HEK293T (cell line): ENCODE data around the gene CBLB.

Source experiments
- CTCF ChIA-PET: fragments of 350-600 bp; formaldehyde crosslinking; extraction: SDS; loops from one replicate; lab custom pipeline; 2021; ENCODE audit warnings: antibody characterized with exemption, inconsistent platforms; lab: Yijun Ruan, JAX
- POLR2A ChIA-PET: fragments of 350-600 bp; formaldehyde crosslinking; extraction: SDS; loops from one replicate; lab custom pipeline; 2020; ENCODE audit warnings: antibody characterized with exemption, inconsistent platforms; lab: Yijun Ruan, JAX
- DNase-seq: peaks from one replicate; pipeline ENCODE4 v3.0.0; 2012; ENCODE audit warnings: mixed read lengths; ENCODE audit errors: extremely low spot score
- ARNT ChIP-seq: fragments of 450-650 bp; IDR thresholded peaks from 2 replicates; pipeline ENCODE4 v1.6.1; 2017; ENCODE audit warnings: mild to moderate bottlenecking
- BHLHE40 ChIP-seq: fragments of 450-650 bp; IDR thresholded peaks from 2 replicates; pipeline ENCODE4 v1.6.1; 2016; ENCODE audit warnings: mild to moderate bottlenecking, moderate library complexity, borderline replicate concordance
- CTBP1 ChIP-seq: fragments of 450-650 bp; IDR thresholded peaks from 2 replicates; pipeline ENCODE4 v1.6.1; 2016; ENCODE audit warnings: borderline replicate concordance
- ELF4 ChIP-seq: fragments of 450-650 bp; IDR thresholded peaks from 2 replicates; pipeline ENCODE4 v1.6.1; 2017; ENCODE audit warnings: antibody characterized with exemption
- FOXA1 ChIP-seq: fragments of 450-650 bp; IDR thresholded peaks from 2 replicates; pipeline ENCODE4 v1.6.1; 2016; ENCODE audit warnings: mild to moderate bottlenecking
- FOXK2 ChIP-seq: fragments of 450-650 bp; IDR thresholded peaks from 2 replicates; pipeline ENCODE4 v1.6.1; 2016; ENCODE audit warnings: mild to moderate bottlenecking
- FOXM1 ChIP-seq: fragments of 450-650 bp; IDR thresholded peaks from 2 replicates; pipeline ENCODE4 v1.6.1; 2017; ENCODE audit warnings: mild to moderate bottlenecking, borderline replicate concordance
- HDGF ChIP-seq: fragments of 450-650 bp; IDR thresholded peaks from 2 replicates; pipeline ENCODE4 v1.6.1; 2017; ENCODE audit warnings: antibody characterized with exemption, borderline replicate concordance
- L3MBTL2 ChIP-seq: fragments of 450-650 bp; conservative IDR thresholded peaks from 2 replicates; pipeline ENCODE4 v1.6.1; 2016; ENCODE audit warnings: mild to moderate bottlenecking
- LEF1 ChIP-seq: fragments of 450-650 bp; IDR thresholded peaks from 2 replicates; pipeline ENCODE4 v1.6.1; 2017; ENCODE audit warnings: mild to moderate bottlenecking, borderline replicate concordance
- NFRKB ChIP-seq: fragments of 450-650 bp; IDR thresholded peaks from 2 replicates; pipeline ENCODE4 v1.6.1; 2016; ENCODE audit warnings: mild to moderate bottlenecking, moderate library complexity
- SP1 ChIP-seq: fragments of 450-650 bp; IDR thresholded peaks from 2 replicates; pipeline ENCODE4 v1.6.1; 2017
- SUZ12 ChIP-seq: fragments of 450-650 bp; IDR thresholded peaks from 2 replicates; pipeline ENCODE4 v1.6.1; 2016; ENCODE audit warnings: mild to moderate bottlenecking
- TARDBP ChIP-seq: fragments of 450-650 bp; IDR thresholded peaks from 2 replicates; pipeline ENCODE4 v1.6.1; 2016
- ZNF384 ChIP-seq: fragments of 450-650 bp; IDR thresholded peaks from 2 replicates; pipeline ENCODE4 v1.6.1; 2016
- TF ChIP-seq, protein P1 (sequence below): fragments of 450-650 bp; IDR thresholded peaks from 2 replicates; pipeline ENCODE4 v1.6.1; 2016

CBLB gene

DNA sequence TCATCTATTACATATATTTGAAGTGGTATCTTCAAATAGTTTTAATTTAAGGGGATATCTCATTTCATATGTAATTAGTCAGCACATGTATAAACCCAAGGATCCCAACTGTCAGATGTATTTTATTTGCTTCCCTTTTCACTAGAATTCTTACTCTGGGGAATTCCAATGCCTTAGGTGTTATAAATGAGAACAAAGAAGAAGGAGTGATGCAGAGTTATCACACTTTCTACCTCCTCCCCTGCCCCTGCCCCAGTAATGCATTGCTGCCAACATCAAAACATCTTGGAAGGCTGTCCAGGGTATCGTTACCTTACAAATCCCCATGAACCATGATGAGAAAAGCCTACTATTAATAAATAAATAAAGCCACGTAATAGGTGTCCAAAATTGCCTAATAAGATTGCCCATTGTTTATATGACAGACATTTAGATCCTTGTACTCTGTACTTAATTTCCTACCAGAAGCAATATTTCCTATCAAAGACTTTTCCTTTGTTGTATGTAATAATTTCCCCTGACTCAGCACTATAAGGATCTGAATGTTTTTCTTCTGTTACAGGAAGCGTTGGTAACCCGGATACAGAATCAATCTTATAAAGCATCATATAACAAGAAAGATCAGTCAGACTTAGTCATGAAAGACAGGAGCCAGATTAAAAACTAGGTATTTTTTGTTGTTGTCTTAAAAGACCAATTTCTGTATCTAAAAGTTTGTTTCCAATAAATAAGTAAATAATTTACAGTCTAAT lies 38.8 kb downstream of the CBLB start:
- ChIA-PET POLR2A (no interaction called here), CTCF (no interaction called here)
- TF ChIP-seq FOXK2 (no peak), L3MBTL2 (no peak), SUZ12 (no peak), ARNT (no peak), FOXA1 (no peak), LEF1 (no peak), BHLHE40 (no peak), HDGF (no peak), SP1 (no peak), ZNF384 (no peak), NFRKB (no peak), TARDBP (no peak), ELF4 (no peak)
- TF ChIP-seq, protein P1, sequence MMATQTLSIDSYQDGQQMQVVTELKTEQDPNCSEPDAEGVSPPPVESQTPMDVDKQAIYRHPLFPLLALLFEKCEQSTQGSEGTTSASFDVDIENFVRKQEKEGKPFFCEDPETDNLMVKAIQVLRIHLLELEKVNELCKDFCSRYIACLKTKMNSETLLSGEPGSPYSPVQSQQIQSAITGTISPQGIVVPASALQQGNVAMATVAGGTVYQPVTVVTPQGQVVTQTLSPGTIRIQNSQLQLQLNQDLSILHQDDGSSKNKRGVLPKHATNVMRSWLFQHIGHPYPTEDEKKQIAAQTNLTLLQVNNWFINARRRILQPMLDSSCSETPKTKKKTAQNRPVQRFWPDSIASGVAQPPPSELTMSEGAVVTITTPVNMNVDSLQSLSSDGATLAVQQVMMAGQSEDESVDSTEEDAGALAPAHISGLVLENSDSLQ, result no peak
- no peak for DNase-seq

DNA sequence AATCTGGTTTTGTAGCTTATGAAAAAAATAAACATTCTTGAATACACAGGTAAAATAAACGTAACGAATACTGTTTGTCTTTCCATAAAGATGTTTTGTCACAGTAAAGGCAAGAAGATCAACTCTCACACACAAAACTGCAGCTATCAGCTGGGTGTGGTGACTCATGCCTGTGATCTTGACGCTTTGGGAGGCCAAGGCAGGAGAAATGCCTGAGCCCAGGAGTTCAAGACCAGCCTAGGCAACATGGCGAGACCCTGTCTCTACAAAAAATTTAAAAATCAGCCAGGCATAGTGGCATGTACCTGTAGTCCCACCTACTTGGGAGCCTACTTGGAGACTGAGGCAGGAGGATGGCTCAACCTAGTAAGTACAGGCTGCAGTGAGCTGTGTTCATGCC lies 39.6 kb downstream of the CBLB start:
- no peak for DNase-seq
- ChIA-PET CTCF (interaction anchor here (0.7 to 0.8 kb wide), 3 partner anchors 20 to 677 kb away, joined by 3 to 4 read pairs (median 3); no protein-coding TSS in a partner anchor), POLR2A (no interaction called here)
- TF ChIP-seq SUZ12 (no peak), CTBP1 (no peak), BHLHE40 (no peak), ZNF384 (no peak), NFRKB (no peak)

DNA sequence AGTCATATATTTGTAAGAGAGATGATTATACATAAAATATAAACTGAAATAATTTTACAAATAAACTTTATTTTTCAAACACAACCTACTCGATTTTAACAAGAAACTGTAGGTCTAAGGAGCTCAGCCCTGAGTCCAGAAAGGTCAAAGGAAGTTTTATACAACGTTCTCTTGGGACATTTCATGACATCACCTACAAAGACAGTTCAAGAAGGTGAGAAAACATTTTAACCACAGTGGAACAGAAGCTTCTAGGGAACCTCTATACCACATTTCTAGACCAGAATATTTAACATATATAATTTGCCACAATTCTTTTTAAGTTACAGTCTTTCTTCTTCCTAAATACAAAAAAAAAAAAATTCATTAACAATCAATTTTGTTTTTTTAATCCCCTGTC lies 40.1 kb downstream of the CBLB start:
- no peak for TF ChIP-seq FOXA1
- no peak for TF ChIP-seq SP1
- no peak for TF ChIP-seq HDGF
- POLR2A ChIA-PET, result no interaction called here
- CTCF ChIA-PET, result interaction anchor here (0.7 to 0.8 kb wide), 3 partner anchors 20 to 677 kb away, joined by 3 to 4 read pairs (median 3); no protein-coding TSS in a partner anchor
- no peak for DNase-seq

DNA sequence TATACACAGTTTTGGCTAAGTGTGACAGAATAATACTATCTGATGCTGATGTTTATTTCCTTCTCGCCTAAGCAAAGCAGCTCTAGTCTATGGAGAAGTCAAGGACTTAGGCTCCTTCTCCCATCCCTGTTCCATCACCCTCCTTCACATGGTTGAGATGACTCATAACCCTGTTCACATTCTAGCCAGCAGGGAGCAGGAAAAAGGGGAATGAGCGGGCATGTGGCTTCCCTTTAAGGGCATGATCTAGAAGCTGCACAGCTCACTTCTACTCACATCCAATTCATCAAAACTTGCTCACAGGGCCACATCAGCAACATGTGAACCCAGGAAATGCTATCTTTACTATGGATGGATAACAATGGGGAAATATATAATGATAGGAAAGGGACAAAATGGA lies 40.9 kb downstream of the CBLB start:
- POLR2A ChIA-PET, result no interaction called here
- peak; percentile 40 for DNase-seq
- no peak for TF ChIP-seq L3MBTL2
- no peak for TF ChIP-seq HDGF
- no peak for TF ChIP-seq ELF4
- TF ChIP-seq SUZ12, result no peak
- TF ChIP-seq TARDBP, result no peak
- TF ChIP-seq FOXM1, result no peak
- TF ChIP-seq FOXK2, result no peak
- TF ChIP-seq FOXA1, result no peak
- TF ChIP-seq, protein P1, result no peak
- TF ChIP-seq LEF1, result no peak
- no peak for TF ChIP-seq BHLHE40
- TF ChIP-seq CTBP1, result no peak
- no peak for TF ChIP-seq SP1
- no peak for TF ChIP-seq NFRKB
- no peak for TF ChIP-seq ZNF384
- no peak for TF ChIP-seq ARNT
- CTCF ChIA-PET, result no interaction called here

DNA sequence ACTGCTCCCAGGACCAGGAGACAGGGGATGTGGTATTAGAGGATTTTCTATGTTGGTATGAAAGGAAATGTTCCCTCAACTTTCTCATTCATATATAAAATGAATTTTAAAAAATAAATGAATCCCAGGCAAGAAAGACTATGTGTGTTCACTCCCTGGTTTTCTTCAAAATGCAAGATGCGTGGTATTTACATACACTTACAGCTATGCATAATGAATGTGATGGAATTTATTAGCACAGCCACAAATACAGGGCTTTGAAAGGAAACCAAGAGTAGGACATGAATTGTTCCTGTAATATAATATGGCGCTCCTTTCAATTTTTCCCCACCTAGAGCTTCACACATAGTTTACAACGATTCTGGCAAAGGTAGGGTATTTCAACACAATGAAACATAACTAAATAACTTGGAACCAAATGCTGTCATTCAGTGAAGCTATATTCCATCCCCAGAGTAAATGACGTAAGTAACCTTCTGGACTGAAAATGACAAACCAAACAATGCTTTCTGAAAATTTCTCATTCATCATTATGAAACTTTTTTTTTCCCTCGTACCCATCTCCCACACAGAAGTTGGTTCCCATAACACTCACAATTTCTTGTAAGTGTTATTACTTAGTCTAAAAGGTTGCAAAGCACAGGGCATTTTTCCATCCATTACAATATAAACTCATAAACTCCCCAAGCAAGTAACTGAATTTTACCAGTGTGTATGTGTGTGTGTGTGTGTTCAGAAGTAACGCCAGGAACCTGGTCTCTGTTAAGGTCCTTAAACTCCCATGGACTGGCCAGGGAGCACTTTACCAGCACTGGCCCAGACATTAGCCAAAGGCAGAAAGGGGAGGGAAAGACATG lies 41.8 kb downstream of the CBLB start:
- no peak for TF ChIP-seq CTBP1
- no peak for TF ChIP-seq ARNT
- TF ChIP-seq SP1, result no peak
- no peak for TF ChIP-seq ZNF384
- no peak for TF ChIP-seq ELF4
- TF ChIP-seq LEF1, result no peak
- TF ChIP-seq SUZ12, result no peak
- no peak for TF ChIP-seq NFRKB
- no peak for TF ChIP-seq FOXK2
- no peak for TF ChIP-seq L3MBTL2
- TF ChIP-seq, protein P1, result no peak
- TF ChIP-seq BHLHE40, result no peak
- no peak for TF ChIP-seq TARDBP
- no peak for TF ChIP-seq FOXA1
- POLR2A ChIA-PET, result no interaction called here
- CTCF ChIA-PET, result no interaction called here
- DNase-seq, result no peak

DNA sequence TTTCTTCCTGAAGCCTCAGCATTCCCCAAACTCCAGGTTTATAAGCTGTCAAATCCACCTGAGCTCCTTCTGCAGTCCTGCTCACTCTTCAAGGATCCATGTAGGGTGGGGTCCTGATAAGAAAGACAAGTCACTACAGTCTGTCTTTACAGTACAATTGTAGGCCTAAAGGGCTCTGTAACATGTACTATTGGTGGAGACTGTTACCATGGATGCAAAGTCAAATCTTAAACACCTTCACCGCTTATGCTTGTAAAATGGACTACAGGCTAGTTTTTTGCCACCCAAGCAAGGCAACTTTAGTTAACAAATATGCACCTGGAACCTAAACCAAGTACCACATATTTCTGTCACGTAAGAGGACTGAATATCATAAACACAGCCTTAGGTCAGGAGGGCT lies 44.7 kb downstream of the CBLB start:
- ChIA-PET POLR2A (no interaction called here), CTCF (no interaction called here)
- no peak for DNase-seq
- TF ChIP-seq TARDBP, result no peak
- no peak for TF ChIP-seq CTBP1
- no peak for TF ChIP-seq BHLHE40
- no peak for TF ChIP-seq FOXA1
